ENCODE results near the gene PLA2G2C.

DNA sequence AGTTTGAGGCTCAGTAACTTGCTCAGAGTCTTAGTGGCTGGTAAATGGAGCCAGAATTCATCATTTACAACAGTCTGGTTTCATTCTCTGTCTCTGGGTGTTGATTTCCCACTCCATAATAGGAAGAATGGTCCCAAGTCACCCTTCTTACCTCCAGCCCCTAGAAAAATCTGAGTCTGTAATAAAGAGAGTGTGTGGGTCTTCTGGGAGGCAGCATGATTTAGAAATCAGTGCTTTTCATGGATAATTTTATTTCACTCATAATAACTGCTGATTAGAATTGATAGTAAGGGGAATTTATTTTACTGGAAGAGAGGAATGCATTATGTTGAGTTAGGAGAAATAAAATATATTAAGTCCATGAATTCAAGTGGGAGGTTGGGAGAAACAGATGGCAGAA lies 69.1 kb downstream of the PLA2G2C start:
- TF ChIP-seq SP1 (CRISPR knock-in tag; conservative IDR thresholded peaks at IDR 0.05) = no peak
- TF ChIP-seq, protein P1, sequence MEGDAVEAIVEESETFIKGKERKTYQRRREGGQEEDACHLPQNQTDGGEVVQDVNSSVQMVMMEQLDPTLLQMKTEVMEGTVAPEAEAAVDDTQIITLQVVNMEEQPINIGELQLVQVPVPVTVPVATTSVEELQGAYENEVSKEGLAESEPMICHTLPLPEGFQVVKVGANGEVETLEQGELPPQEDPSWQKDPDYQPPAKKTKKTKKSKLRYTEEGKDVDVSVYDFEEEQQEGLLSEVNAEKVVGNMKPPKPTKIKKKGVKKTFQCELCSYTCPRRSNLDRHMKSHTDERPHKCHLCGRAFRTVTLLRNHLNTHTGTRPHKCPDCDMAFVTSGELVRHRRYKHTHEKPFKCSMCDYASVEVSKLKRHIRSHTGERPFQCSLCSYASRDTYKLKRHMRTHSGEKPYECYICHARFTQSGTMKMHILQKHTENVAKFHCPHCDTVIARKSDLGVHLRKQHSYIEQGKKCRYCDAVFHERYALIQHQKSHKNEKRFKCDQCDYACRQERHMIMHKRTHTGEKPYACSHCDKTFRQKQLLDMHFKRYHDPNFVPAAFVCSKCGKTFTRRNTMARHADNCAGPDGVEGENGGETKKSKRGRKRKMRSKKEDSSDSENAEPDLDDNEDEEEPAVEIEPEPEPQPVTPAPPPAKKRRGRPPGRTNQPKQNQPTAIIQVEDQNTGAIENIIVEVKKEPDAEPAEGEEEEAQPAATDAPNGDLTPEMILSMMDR (IDR thresholded peaks at IDR 0.05) = no peak
- TF ChIP-seq ZNF317 (CRISPR knock-in tag; IDR thresholded peaks at IDR 0.05; ENCODE audit: borderline replicate concordance, low read depth) = no peak
- TF ChIP-seq PRRX2 (CRISPR knock-in tag; IDR thresholded peaks at IDR 0.05) = no peak
- no peak for TF ChIP-seq TCF7 (CRISPR knock-in tag; IDR thresholded peaks at IDR 0.05; ENCODE audit: low read depth)
- TF ChIP-seq CREB1 (CRISPR knock-in tag; IDR thresholded peaks at IDR 0.05) = no peak
- TF ChIP-seq, protein P2, sequence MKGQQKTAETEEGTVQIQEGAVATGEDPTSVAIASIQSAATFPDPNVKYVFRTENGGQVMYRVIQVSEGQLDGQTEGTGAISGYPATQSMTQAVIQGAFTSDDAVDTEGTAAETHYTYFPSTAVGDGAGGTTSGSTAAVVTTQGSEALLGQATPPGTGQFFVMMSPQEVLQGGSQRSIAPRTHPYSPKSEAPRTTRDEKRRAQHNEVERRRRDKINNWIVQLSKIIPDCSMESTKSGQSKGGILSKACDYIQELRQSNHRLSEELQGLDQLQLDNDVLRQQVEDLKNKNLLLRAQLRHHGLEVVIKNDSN (CRISPR knock-in tag; IDR thresholded peaks at IDR 0.05) = no peak
- TF ChIP-seq, protein P3, sequence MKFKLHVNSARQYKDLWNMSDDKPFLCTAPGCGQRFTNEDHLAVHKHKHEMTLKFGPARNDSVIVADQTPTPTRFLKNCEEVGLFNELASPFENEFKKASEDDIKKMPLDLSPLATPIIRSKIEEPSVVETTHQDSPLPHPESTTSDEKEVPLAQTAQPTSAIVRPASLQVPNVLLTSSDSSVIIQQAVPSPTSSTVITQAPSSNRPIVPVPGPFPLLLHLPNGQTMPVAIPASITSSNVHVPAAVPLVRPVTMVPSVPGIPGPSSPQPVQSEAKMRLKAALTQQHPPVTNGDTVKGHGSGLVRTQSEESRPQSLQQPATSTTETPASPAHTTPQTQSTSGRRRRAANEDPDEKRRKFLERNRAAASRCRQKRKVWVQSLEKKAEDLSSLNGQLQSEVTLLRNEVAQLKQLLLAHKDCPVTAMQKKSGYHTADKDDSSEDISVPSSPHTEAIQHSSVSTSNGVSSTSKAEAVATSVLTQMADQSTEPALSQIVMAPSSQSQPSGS (CRISPR knock-in tag; IDR thresholded peaks at IDR 0.05; ENCODE audit: borderline replicate concordance, low read depth) = no peak
- TF ChIP-seq, protein P4, sequence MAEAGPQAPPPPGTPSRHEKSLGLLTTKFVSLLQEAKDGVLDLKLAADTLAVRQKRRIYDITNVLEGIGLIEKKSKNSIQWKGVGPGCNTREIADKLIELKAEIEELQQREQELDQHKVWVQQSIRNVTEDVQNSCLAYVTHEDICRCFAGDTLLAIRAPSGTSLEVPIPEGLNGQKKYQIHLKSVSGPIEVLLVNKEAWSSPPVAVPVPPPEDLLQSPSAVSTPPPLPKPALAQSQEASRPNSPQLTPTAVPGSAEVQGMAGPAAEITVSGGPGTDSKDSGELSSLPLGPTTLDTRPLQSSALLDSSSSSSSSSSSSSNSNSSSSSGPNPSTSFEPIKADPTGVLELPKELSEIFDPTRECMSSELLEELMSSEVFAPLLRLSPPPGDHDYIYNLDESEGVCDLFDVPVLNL (CRISPR knock-in tag; IDR thresholded peaks at IDR 0.05; ENCODE audit: borderline replicate concordance, low read depth) = no peak

Data from WTC11 (cell line).